KOPT-K1 (cell line): ENCODE data around the gene SLC6A12.
"Not testable (repeated sequence)": the region's sequence is repeated elsewhere in the genome, so short reads cannot be mapped to it uniquely, and the experiment has no call there.

Source experiments
- H3K27ac ChIP-seq: fragments of 200-600 bp; sonication (generic); 2 replicates; pipeline ENCODE4 v1.5.1; 2016; ENCODE audit warnings: antibody characterized with exemption, mild to moderate bottlenecking, low read depth, low read length; ENCODE audit not compliant: poor library complexity, severe bottlenecking
- H3K36me3 ChIP-seq: fragments of 200-600 bp; sonication (generic); 2 replicates; pipeline ENCODE4 v1.5.1; 2017; ENCODE audit warnings: antibody characterized with exemption, mild to moderate bottlenecking, low read length, moderate library complexity; ENCODE audit not compliant: insufficient read depth
- H3K9me3 ChIP-seq: fragments of 200-600 bp; sonication (generic); 2 replicates; pipeline ENCODE4 v1.5.1; 2017; ENCODE audit warnings: antibody characterized with exemption, low read length, mild to moderate bottlenecking; ENCODE audit not compliant: insufficient read depth, poor library complexity, severe bottlenecking

SLC6A12 gene

DNA sequence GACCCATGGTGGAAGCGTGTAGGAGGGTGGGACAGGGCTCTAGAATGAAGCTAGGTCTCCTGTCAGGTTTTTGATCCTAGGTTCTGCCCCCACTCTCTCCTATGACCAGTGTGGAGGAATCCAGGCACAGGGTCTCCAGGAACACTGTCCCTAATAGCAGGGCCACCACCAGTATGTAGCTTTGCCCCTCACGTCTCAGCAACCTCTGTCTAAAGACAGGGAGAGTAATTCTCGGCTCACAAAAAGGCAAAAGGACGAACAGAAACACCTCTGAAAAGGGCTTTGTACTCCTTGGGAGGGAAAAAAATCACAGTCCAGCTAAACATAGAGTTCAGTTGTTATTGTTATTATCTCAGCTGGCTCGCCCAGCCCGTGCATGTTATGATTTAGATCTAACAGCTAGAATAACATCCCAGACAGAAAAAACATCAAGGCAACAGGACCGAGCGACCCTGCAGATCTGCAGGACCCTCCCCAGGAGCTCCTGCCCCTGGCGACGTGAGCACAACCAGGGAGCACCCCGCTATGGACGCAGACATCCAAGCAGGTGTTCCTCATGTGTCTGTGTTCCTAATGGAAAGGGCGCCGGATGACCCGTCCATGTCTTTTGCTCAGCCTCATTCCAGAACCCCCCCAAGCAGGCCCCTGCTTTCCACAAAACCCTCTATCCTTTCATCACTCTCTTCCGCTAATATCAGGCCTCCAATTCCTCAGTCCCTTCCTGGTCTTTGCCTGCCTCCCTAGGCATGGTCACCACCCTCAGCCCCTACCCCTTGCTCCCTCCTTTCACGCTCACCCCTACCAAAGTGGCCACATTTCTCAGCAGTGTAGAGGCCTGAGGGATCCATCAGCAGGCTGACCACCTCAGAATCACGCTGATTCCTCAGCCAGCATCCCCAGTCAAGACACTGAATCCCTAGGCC is 14.2 kb upstream of the SLC6A12 start:
- Histone ChIP-seq H3K9me3 (no peaks in the 10 kb centered on the region), H3K36me3 (no peaks in the 10 kb centered on the region), H3K27ac (no peak overlapping the region)

DNA sequence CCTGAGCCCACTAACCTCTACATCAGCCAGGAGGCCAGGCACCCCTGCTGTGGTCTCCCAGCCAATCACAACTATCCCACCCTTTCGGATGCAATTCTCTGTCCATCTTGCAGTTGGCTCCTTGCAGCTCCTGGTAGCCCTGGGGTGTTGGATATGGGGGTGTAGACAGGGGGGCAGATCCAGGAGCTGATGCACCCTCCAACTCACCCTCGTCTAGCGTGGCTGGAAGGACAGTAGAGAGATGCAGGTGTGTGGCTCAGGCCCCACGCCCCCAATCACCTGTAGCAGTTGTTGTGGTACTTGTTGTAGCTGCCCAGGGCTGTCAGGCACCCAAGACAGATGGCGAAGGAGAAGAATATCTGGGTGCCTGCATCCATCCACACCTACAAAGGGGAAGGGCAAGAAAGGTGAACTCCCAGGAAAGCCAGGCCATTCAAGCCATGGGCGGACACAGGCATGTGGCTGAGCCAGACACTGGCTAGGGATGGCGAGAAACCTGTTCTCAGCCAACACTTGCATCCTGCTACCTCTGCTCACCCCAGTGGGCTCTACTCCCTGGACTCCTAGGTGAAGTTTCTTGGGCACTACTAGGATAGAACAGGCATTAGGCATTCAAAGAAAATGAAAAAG is 13.4 kb upstream of the SLC6A12 start:
- Histone ChIP-seq H3K36me3 (no peaks in the 10 kb centered on the region), H3K9me3 (no peaks in the 10 kb centered on the region), H3K27ac (no peak overlapping the region)

DNA sequence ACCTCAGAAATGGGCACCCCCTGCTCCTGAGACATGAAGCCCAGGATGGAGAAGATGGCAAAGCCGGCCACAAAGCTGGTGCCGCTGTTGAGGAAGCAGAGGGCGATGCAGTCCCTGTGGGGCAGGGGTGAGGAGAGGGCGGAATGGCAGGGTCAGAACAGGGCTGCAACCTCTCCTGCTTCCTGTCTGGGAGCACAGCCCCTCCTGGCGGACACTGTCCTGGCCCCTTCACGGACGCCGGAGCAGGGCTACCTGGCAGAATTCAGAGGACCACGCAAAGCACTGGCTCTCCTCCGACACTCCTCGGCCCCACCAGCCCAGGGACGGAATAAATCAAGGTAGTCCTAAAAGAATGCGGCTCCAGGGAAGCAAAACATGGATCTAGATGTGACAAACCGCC is 12.4 kb upstream of the SLC6A12 start:
- H3K9me3 ChIP-seq = no peaks in the 10 kb centered on the region
- H3K27ac ChIP-seq = no peak overlapping the region
- H3K36me3 ChIP-seq = no peaks in the 10 kb centered on the region

DNA sequence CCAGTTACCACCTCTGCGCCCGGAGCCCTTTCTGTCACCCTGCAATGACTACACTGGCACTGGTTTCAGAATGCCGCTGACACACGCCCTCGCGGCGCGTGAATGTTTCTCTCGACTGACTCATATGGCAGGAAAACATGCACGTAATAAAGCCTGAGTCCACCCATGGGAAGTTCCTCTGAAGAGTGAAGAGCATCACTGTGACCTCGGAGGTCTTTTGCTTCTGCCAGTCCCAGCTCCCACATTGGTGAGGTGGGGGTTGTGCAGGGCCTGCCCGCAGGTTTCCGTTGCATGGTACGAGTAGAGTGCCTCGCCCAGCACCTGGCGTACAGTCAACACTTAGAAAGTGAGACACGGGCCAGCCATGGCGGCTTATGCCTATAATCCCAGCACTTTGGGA is 11.1 kb upstream of the SLC6A12 start:
- H3K36me3 ChIP-seq = no peaks in the 10 kb centered on the region
- no peak overlapping the region for H3K27ac ChIP-seq
- no peaks in the 10 kb centered on the region for H3K9me3 ChIP-seq

DNA sequence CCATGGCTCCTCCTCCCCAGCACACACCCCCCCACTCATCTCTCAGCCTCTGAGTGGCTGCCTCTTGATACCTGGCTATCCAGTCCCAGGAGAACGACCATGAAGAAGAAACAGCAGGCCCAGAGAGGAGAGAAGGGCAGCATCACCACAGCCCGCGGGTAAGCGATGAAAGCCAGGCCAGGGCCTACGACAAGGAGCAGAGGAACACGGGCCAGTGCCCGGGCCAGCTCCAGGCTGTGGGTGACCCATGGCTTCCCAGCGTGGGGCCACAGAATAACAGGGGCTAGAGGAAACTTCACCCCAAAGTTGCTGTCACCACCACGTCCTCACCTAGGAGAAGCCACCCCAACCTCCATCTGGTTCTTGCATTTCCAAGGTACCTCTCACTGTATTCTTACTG is 10.4 kb upstream of the SLC6A12 start:
- no peak overlapping the region for H3K27ac ChIP-seq
- H3K9me3 ChIP-seq = no peaks in the 10 kb centered on the region
- no peaks in the 10 kb centered on the region for H3K36me3 ChIP-seq

DNA sequence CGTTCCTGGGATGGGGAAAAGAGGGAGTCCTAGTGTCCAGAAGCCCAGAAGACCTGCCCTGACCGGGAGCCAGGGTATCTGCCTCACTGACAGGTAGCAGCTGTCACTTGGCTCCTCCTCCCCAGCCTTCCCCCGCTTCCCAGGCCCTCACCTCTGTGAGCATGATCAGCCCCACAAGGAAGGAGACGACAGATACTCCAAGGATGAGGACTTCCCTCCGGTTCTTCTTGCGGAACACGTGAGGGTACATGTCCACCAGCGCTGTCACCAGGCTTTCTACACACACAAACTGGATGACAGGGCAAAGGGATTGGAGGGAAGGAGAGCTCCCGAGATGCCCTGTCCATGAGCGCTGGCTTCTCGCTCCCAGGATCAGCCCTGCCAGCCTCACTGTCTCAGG is 9.9 kb upstream of the SLC6A12 start:
- no peak overlapping the region for H3K27ac ChIP-seq
- H3K9me3 ChIP-seq = no peaks in the 10 kb centered on the region
- no peaks in the 10 kb centered on the region for H3K36me3 ChIP-seq

DNA sequence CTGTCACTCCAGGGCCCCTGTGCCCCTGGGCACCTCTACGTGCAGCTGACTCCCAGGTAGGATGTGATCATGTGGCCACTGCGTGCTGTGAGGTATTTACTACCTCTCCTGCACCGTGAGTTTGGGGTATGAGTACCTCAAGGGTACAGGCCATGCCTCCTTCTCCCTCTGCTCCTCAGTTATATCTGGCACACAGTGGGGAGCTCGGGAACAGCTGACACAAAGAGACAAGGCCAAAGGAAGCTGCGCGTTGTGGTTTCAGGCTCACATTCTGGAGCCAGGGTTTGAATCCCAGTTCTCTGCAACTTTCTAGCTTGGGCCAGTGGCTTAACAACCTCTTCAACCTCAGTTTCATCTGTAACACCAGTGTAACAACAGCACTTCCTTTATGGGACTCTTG is 7.8 kb upstream of the SLC6A12 start:
- Histone ChIP-seq H3K36me3 (no peaks in the 10 kb centered on the region), H3K27ac (no peak overlapping the region), H3K9me3 (no peaks in the 10 kb centered on the region)

DNA sequence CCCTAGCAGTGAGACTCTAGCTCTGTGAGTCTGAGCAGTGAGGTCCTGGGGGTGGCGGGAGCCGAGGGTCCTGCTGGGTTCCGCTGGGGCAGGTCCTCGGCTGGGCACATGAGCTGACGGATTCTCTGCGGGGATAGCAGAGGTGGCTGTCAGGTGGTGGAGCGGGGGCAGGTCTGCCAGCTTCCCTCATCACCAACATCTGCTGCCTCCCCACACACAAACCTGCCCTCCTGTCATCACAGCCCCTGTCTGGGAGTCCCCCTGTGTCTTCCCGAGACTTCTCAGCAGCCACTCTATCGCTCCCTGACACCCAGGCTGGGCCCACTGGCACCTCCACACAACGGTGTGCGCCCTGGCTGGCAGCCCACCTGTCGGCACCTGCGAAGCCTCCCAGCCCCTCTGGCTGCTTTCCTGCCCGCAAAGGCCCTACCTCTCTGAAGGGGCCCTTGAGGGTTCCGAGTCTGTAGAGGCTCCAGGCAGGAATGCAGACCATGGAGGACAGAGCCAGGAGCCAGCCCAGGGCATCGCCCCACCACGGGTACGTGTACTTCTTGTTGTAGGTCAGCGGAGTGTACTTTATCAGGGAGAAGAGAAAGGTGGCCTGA is 7.1 kb upstream of the SLC6A12 start:
- no peaks in the 10 kb centered on the region for H3K36me3 ChIP-seq
- no peak overlapping the region for H3K27ac ChIP-seq
- H3K9me3 ChIP-seq = no peaks in the 10 kb centered on the region

DNA sequence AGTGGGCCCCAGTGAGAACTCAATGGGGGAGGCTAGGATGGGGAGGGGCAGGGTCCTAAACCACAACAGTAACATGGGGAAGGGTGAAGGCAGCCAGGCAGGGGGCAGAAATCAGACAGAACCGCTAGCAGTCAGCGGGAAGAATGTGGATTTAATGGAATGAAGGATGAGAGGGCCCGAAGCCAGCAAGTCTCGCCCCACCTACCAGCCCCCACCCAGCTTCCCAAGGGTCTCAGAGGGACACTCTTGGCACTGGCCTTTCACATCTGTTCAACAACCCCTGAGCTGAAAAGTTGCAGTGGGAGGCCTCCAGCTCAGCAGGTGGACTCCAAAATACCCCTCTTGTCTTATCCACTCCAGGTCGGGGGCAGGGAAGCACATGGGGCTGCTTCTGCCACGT is 6.5 kb upstream of the SLC6A12 start:
- no peak overlapping the region for H3K27ac ChIP-seq

DNA sequence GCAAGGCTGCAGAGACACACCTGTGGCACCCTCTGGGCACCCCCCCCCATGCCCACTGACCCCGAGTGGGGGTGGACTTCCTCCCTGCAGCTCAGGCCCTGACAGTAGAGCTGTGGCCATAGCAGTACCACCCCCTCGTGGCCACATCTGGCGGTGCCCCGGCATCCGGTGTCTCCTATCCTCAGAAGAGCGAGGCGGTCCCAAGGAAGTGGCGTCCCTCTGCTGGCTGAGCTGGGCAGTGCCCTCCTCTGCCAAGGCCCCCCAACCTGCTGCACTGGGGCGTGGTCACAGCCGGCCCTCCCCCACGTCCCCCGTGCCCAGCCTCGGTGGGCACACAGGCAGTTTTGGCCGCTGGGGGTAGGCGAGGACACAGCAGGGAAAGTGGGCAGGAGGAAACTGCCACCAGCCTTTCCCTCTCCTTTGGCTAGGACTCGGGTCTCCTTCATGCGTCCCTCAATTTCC is 6.0 kb upstream of the SLC6A12 start:
- H3K27ac ChIP-seq = no peak overlapping the region
- no peaks in the 10 kb centered on the region for H3K9me3 ChIP-seq
- no peaks in the 10 kb centered on the region for H3K36me3 ChIP-seq

More for the DNA sequence above, 6.5 kb upstream of the SLC6A12 start:
- no peaks in the 10 kb centered on the region for H3K9me3 ChIP-seq
- H3K36me3 ChIP-seq = no peaks in the 10 kb centered on the region

DNA sequence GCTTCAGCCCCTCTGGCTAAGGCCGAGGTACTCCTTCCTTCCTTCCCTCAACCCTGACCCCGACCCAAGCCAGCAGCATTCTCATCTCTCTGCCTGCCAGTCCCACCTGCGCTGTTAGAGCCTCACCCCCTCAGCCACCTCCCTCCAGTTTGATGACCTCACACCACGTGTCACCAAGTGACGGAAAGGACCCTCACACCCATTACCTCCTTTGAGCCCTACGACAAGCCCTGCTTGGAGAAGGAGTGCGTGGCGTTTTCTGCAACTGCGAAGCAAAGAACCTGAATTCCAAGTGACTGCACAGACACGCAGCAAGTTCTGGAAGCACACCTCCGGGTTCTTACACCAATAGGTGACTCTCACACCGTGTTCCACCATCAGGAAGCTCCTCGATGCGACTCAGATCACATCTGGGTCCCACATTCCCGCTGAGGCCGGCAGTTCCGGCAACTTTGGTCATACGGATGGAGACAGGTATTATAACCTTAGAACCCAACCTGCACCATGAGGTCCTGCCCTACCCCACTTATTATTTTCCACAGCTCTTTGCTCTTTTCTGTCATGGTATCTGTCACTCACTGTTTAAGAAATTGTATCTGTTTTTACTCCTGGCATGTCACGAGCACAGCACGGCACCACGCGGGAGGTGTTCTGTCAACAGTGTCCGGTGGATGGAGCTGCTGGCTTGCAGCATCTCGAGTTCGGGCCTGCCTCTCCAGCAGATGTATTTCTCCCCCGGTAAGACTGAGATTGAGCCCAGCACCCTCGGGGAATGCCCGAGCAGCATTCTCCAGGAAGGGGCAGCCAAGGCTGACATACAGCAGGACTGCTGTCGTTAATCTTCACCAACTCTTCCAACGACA is 5.0 kb upstream of the SLC6A12 start:
- Histone ChIP-seq H3K36me3 (no peaks in the 10 kb centered on the region), H3K9me3 (no peaks in the 10 kb centered on the region), H3K27ac (no peak overlapping the region)

DNA sequence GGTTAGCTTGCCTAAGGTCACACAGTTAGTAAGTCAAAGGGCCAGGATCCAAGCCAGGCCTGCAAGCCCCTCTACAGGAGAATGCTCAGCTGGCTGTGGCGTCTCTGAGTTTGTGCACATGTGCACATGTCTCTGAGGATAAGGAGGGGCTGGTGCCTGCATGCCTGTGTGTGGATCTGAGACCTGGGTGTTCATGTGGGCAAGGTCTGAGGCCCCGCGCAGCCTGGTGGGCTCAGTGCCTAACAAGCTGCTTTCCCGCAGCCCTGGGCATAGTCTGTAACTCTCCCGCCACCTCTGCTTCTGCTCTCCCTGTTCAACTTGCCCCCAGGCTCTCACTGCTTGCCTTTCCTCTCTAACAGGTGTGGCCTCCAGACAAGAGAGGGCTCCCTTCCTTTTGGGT is 4.3 kb upstream of the SLC6A12 start:
- Histone ChIP-seq H3K27ac (no peak overlapping the region), H3K36me3 (no peaks in the 10 kb centered on the region), H3K9me3 (no peaks in the 10 kb centered on the region)

DNA sequence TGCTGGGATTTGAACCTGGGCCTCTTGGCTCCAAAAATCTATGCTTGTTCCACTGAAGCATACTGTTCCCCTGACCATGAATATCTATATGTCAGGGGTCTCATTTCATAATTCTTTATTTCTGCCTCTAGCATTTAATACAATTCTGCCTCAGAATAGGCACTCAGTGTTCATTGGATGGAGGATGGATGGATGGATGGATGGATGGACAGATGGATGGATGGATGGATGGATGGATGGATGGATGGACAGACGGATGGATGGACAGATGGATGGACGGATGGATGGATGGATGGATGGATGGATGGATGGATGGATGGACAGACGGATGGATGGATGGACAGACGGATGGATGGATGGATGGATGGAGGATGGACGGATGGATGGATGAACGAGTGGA is 3.1 kb upstream of the SLC6A12 start:
- not testable (repeated sequence) for H3K27ac ChIP-seq, H3K36me3 ChIP-seq, H3K9me3 ChIP-seq

DNA sequence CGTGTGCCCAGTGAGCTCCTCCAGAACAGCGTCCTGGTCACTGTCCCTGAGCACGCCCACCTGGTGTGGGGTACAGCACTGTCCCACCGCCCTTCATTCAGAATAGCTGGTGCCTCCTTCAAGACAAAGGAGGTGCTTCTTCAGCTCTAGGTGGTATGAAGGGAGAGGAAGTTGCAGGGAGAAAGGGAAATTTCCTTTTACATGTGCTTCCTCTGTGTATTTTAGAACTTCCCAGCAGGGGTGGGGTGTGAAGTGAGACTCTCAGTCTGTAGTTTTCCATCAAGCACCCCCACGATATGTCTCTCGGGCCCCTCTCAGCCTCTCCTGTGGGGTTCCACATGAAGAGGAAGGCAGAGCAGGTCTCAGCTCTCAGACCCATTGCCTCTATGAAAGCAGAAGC is 1.2 kb upstream of the SLC6A12 start:
- Histone ChIP-seq H3K27ac (no peak overlapping the region), H3K36me3 (no peaks in the 10 kb centered on the region), H3K9me3 (no peaks in the 10 kb centered on the region)

DNA sequence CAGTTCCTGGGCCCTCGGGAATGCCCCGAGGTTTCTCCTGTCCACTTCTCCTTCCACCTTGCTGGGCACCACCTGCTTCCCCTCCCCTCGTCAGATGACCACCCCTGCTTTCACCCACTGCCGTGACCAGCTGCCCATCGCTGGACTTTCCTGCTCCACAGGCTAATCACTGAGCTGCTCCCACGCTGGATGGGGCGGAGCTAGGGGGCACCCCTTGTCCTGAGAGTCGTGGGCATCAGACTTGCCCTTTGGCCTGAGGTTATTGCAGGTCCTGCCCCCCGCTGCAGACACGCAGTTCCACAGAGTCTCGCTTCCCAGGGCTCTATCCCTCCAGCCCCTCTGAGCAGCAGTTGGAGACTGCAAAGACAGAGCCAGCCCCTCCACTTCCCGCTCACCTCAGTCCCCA is 427 bp downstream of the SLC6A12 start:
- H3K27ac ChIP-seq = no peak overlapping the region

More for the DNA sequence above, 427 bp downstream of the SLC6A12 start:
- Histone ChIP-seq H3K9me3 (no peaks in the 10 kb centered on the region), H3K36me3 (no peaks in the 10 kb centered on the region)
